T-helper 1 cell treated with Interleukin-12 subunit alpha and Interleukin-12 subunit beta and Interleukin-4 antibody, amounts not matched to agents 30 μg/mL and 1 μg/mL, for 36 hours (primary cell): ENCODE data around the gene EXD1.

Experiments
- H3K27ac Mint-ChIP-seq: one replicate; pipeline ENCODE4 v1.8.0; 2021; ENCODE audit warnings: mild to moderate bottlenecking, mixed read lengths
- H3K27me3 Mint-ChIP-seq: one replicate; pipeline ENCODE4 v1.8.0; 2021; ENCODE audit warnings: low read depth, mixed read lengths
- H3K36me3 Mint-ChIP-seq: one replicate; pipeline ENCODE4 v1.8.0; 2021; ENCODE audit warnings: low read depth, mixed read lengths
- H3K4me1 Mint-ChIP-seq: one replicate; pipeline ENCODE4 v1.8.0; 2021; ENCODE audit warnings: low read depth, mixed read lengths
- H3K4me3 Mint-ChIP-seq: one replicate; pipeline ENCODE4 v1.8.0; 2021; ENCODE audit warnings: mild to moderate bottlenecking, moderate library complexity, mixed read lengths
- H3K9me3 Mint-ChIP-seq: one replicate; pipeline ENCODE4 v1.8.0; 2021; ENCODE audit warnings: mixed read lengths

EXD1 gene

GRCh38 chr15:41194444-41194843 is 36.1 kb downstream of the EXD1 start:
- Mint-ChIP-seq H3K27ac (no peak overlapping the region), H3K9me3 (no peaks in the 10 kb centered on the region), H3K27me3 (no peaks in the 10 kb centered on the region), H3K4me1 (no peaks in the 10 kb centered on the region), H3K36me3 (no peaks in the 10 kb centered on the region), H3K4me3 (no peak overlapping the region)

- Mint-ChIP-seq H3K4me3 (no peak overlapping the region), H3K27ac (no peak overlapping the region), H3K36me3 (no peaks in the 10 kb centered on the region), H3K4me1 (no peaks in the 10 kb centered on the region), H3K27me3 (peaks cover 11% of the 10 kb centered on the region), H3K9me3 (no peaks in the 10 kb centered on the region)
Measured at GRCh38 chr15:41183581-41183980, 47.0 kb downstream of the EXD1 start.

- H3K4me3 Mint-ChIP-seq: no peak overlapping the region
- no peak overlapping the region for H3K27ac Mint-ChIP-seq
- H3K27me3 Mint-ChIP-seq: peaks cover 11% of the 10 kb centered on the region
- no peaks in the 10 kb centered on the region for H3K9me3 Mint-ChIP-seq
- no peaks in the 10 kb centered on the region for H3K4me1 Mint-ChIP-seq
- no peaks in the 10 kb centered on the region for H3K36me3 Mint-ChIP-seq
Measured at GRCh38 chr15:41182266-41182665, 48.3 kb downstream of the EXD1 start.

- Mint-ChIP-seq H3K27ac (no peak overlapping the region), H3K4me3 (no peak overlapping the region), H3K9me3 (no peaks in the 10 kb centered on the region), H3K36me3 (no peaks in the 10 kb centered on the region), H3K4me1 (no peaks in the 10 kb centered on the region), H3K27me3 (peaks cover 14% of the 10 kb centered on the region)
Measured at GRCh38 chr15:41180206-41180789, 50.3 kb downstream of the EXD1 start.

GRCh38 chr15:41169781-41170180 is 60.8 kb downstream of the EXD1 start:
- Mint-ChIP-seq H3K9me3 (no peaks in the 10 kb centered on the region), H3K27ac (no peak overlapping the region), H3K4me3 (no peak overlapping the region), H3K4me1 (no peaks in the 10 kb centered on the region), H3K36me3 (no peaks in the 10 kb centered on the region), H3K27me3 (peaks cover 22% of the 10 kb centered on the region)

- Mint-ChIP-seq H3K4me1 (no peaks in the 10 kb centered on the region), H3K27me3 (peaks cover 22% of the 10 kb centered on the region), H3K27ac (no peak overlapping the region)
Measured at GRCh38 chr15:41169086-41169485, 61.5 kb downstream of the EXD1 start.

GRCh38 chr15:41161736-41162135 is 68.8 kb downstream of the EXD1 start:
- no peaks in the 10 kb centered on the region for H3K36me3 Mint-ChIP-seq
- no peaks in the 10 kb centered on the region for H3K9me3 Mint-ChIP-seq
- peaks cover 8% of the 10 kb centered on the region for H3K27me3 Mint-ChIP-seq
- H3K4me3 Mint-ChIP-seq: no peak overlapping the region
- peaks cover 9% of the 10 kb centered on the region for H3K4me1 Mint-ChIP-seq
- no peak overlapping the region for H3K27ac Mint-ChIP-seq

More at GRCh38 chr15:41169086-41169485, 61.5 kb downstream of the EXD1 start:
- Mint-ChIP-seq H3K9me3 (no peaks in the 10 kb centered on the region), H3K4me3 (no peak overlapping the region), H3K36me3 (no peaks in the 10 kb centered on the region)

GRCh38 chr15:41161336-41161735 is 69.2 kb downstream of the EXD1 start:
- Mint-ChIP-seq H3K36me3 (no peaks in the 10 kb centered on the region), H3K4me3 (no peak overlapping the region), H3K27ac (no peak overlapping the region), H3K4me1 (peaks cover 9% of the 10 kb centered on the region), H3K9me3 (no peaks in the 10 kb centered on the region), H3K27me3 (peaks cover 8% of the 10 kb centered on the region)

- H3K27ac Mint-ChIP-seq: no peak overlapping the region
- H3K36me3 Mint-ChIP-seq: no peaks in the 10 kb centered on the region
- H3K4me3 Mint-ChIP-seq: no peak overlapping the region
Measured at GRCh38 chr15:41160639-41161315, 69.8 kb downstream of the EXD1 start.

GRCh38 chr15:41154412-41154811 is 76.1 kb downstream of the EXD1 start:
- Mint-ChIP-seq H3K27ac (no peak overlapping the region), H3K36me3 (peaks cover 2% of the 10 kb centered on the region), H3K4me3 (no peak overlapping the region), H3K9me3 (no peaks in the 10 kb centered on the region), H3K4me1 (peaks cover 29% of the 10 kb centered on the region), H3K27me3 (peaks cover 7% of the 10 kb centered on the region)

More at GRCh38 chr15:41160639-41161315, 69.8 kb downstream of the EXD1 start:
- Mint-ChIP-seq H3K9me3 (no peaks in the 10 kb centered on the region), H3K4me1 (peaks cover 9% of the 10 kb centered on the region), H3K27me3 (peaks cover 3% of the 10 kb centered on the region)

GRCh38 chr15:41153733-41154132 is 76.8 kb downstream of the EXD1 start:
- Mint-ChIP-seq H3K4me3 (no peak overlapping the region), H3K36me3 (peaks cover 2% of the 10 kb centered on the region), H3K27me3 (peaks cover 7% of the 10 kb centered on the region), H3K27ac (no peak overlapping the region), H3K9me3 (no peaks in the 10 kb centered on the region), H3K4me1 (peaks cover 29% of the 10 kb centered on the region)

GRCh38 chr15:41151451-41152005 is 79.0 kb downstream of the EXD1 start:
- H3K36me3 Mint-ChIP-seq: peaks cover 2% of the 10 kb centered on the region
- H3K27ac Mint-ChIP-seq: no peak overlapping the region
- no peak overlapping the region for H3K4me3 Mint-ChIP-seq
- peaks cover 29% of the 10 kb centered on the region for H3K4me1 Mint-ChIP-seq
- H3K9me3 Mint-ChIP-seq: no peaks in the 10 kb centered on the region
- peaks cover 7% of the 10 kb centered on the region for H3K27me3 Mint-ChIP-seq

GRCh38 chr15:41150279-41150678 is 80.3 kb downstream of the EXD1 start:
- Mint-ChIP-seq H3K36me3 (peaks cover 2% of the 10 kb centered on the region), H3K4me1 (peaks cover 29% of the 10 kb centered on the region), H3K27me3 (peaks cover 7% of the 10 kb centered on the region), H3K27ac (peak overlapping the region; percentile 84), H3K4me3 (peak overlapping the region; percentile 35), H3K9me3 (no peaks in the 10 kb centered on the region)

GRCh38 chr15:41148065-41148464 is 82.5 kb downstream of the EXD1 start:
- no peak overlapping the region for H3K4me3 Mint-ChIP-seq

GRCh38 chr15:41139619-41140018 is 90.9 kb downstream of the EXD1 start:
- Mint-ChIP-seq H3K27me3 (no peaks in the 10 kb centered on the region), H3K36me3 (no peaks in the 10 kb centered on the region), H3K27ac (no peak overlapping the region), H3K4me3 (no peak overlapping the region), H3K9me3 (no peaks in the 10 kb centered on the region), H3K4me1 (peaks cover 5% of the 10 kb centered on the region)

More at GRCh38 chr15:41148065-41148464, 82.5 kb downstream of the EXD1 start:
- peaks cover 2% of the 10 kb centered on the region for H3K36me3 Mint-ChIP-seq
- peaks cover 24% of the 10 kb centered on the region for H3K4me1 Mint-ChIP-seq
- H3K27ac Mint-ChIP-seq: no peak overlapping the region
- H3K27me3 Mint-ChIP-seq: peaks cover under 1% of the 10 kb centered on the region
- no peaks in the 10 kb centered on the region for H3K9me3 Mint-ChIP-seq
